ENCODE measurements around the gene DNAI1. TPM values are rescaled to one million over a fixed set of nuclear protein-coding genes. Genes with fewer than 3 reads are reported as not detected.

The DNAI1 gene
- polyA plus RNA-seq, 1 donor (not counting 4 experiments of a cell fraction or from before 2014, with no cell fraction given): 0.08 TPM

DNA sequence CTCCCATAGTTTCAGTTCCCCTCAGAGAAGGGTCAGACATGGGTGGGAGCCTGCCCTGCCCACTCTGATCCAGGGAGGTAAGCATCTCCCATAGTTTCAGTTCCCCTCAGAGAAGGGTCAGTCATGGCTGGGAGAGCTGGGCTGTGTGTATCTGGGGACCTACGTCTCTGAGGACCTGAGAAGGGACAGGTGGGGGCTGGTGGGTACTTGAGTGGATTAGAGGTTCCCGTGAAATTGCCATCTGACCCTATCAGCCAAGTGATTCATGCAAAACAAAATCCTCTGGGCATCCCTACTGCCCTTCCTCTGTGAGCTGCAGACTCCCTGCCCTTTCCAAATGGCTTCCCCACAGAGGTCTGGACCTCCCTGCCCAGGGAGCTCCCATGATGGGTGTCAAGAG lies 60.3 kb downstream of the DNAI1 start:
- dilution Hi-C loops (cut with MboI; ENCODE audit: extremely low pct_ligation_motif_present, low sequenced_read_pairs): no loop called here
- Histone ChIP-seq H3K4me2 (ENCODE audit: control insufficient read depth, extremely low read depth, insufficient read depth, low read depth, low read length) (no peak overlapping the region), H3K79me2 (ENCODE audit: control insufficient read depth, insufficient read depth, low read length) (no peaks in the 10 kb centered on the region), H3K9ac (ENCODE audit: control insufficient read depth, extremely low read depth, insufficient read depth, low read length) (no peak overlapping the region), H3K27ac (ENCODE audit: control insufficient read depth, insufficient read depth, low read length) (no peak overlapping the region), H4K20me1 (ENCODE audit: control insufficient read depth, extremely low read depth, insufficient read depth, low read length) (no peaks in the 10 kb centered on the region), H3K9me3 (ENCODE audit: control insufficient read depth, low read depth, low read length) (no peaks in the 10 kb centered on the region), H3K9me1 (ENCODE audit: control insufficient read depth, extremely low read depth, insufficient read depth, low read length) (no peaks in the 10 kb centered on the region), H3K4me3 (ENCODE audit: control insufficient read depth in 2 of 3, extremely low read depth in 1 of 3, insufficient read depth in 2 of 3, low read depth in 1 of 3, low read length in 3 of 3) (no peak overlapping the region), H2AFZ (ENCODE audit: control insufficient read depth, low read length) (no peak overlapping the region), H3K36me3 (ENCODE audit: control insufficient read depth in 2 of 2, extremely low read depth in 1 of 2, insufficient read depth in 2 of 2, low read length in 2 of 2) (no peaks in the 10 kb centered on the region), H3K27me3 (ENCODE audit: control insufficient read depth, extremely low read depth, insufficient read depth, low read length) (peaks cover 20% of the 10 kb centered on the region), H3K4me1 (ENCODE audit: control insufficient read depth, extremely low read depth, insufficient read depth, low read length) (peaks cover 5% of the 10 kb centered on the region)
- DNase-seq (ENCODE audit: low read depth, low spot score) (no peak), FAIRE-seq (no peak)
- TF ChIP-seq EZH2 (IDR thresholded peaks at IDR 0.05; ENCODE audit: low read length): no peak
- TF ChIP-seq, protein P1, sequence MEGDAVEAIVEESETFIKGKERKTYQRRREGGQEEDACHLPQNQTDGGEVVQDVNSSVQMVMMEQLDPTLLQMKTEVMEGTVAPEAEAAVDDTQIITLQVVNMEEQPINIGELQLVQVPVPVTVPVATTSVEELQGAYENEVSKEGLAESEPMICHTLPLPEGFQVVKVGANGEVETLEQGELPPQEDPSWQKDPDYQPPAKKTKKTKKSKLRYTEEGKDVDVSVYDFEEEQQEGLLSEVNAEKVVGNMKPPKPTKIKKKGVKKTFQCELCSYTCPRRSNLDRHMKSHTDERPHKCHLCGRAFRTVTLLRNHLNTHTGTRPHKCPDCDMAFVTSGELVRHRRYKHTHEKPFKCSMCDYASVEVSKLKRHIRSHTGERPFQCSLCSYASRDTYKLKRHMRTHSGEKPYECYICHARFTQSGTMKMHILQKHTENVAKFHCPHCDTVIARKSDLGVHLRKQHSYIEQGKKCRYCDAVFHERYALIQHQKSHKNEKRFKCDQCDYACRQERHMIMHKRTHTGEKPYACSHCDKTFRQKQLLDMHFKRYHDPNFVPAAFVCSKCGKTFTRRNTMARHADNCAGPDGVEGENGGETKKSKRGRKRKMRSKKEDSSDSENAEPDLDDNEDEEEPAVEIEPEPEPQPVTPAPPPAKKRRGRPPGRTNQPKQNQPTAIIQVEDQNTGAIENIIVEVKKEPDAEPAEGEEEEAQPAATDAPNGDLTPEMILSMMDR (optimal IDR thresholded peaks at IDR 0.05 in 1 of 3, IDR thresholded peaks at IDR 0.05 in 1 of 3, conservative IDR thresholded peaks at IDR 0.05 in 1 of 3; ENCODE audit: extremely low read depth in 1 of 3, insufficient read depth in 2 of 3, low read length in 3 of 3): no peak

DNA sequence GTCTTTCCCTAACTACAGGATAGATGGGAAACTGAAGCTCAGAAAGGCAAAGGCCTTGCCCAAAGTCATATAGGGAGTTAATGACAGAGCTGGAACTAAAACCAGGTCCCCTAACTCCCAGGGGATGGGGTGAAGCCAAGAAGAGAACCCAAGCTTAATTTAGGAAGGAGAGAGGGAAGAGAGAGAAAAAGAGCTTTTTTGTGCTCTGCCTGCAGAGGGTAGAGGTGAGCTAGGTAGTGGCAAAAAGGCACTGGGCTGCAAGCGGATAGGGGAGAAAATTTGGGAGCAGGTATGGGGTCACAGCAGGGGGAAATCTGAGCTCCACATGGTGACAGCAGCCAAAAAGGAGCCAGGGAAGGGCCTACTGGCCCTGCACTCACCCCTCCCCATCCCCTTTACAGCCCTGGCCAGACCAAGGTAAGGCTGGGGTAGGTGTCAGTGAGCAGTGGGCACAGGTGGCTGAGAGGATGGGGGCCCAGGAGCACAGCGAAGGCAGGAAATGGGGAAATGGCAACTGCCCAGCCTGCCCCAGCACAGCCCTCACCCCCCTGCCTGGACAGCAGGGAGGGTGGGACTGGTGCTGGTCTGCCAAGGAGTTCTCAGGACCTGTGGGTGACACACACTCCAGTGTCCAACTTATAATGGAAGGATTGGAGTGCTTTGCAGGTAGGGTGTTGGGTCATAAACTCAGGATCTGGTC lies 60.9 kb downstream of the DNAI1 start:
- dilution Hi-C loops (cut with MboI; ENCODE audit: extremely low pct_ligation_motif_present, low sequenced_read_pairs): no loop called here
- no peaks in the 10 kb centered on the region for H3K9me1 ChIP-seq (ENCODE audit: control insufficient read depth, extremely low read depth, insufficient read depth, low read length)
- TF ChIP-seq, protein P1 (optimal IDR thresholded peaks at IDR 0.05 in 1 of 3, IDR thresholded peaks at IDR 0.05 in 1 of 3, conservative IDR thresholded peaks at IDR 0.05 in 1 of 3; ENCODE audit: extremely low read depth in 1 of 3, insufficient read depth in 2 of 3, low read length in 3 of 3): peak; percentile 21 to 44 (median 24)
- no peak for TF ChIP-seq EZH2 (IDR thresholded peaks at IDR 0.05; ENCODE audit: low read length)
- H3K9ac ChIP-seq (ENCODE audit: control insufficient read depth, extremely low read depth, insufficient read depth, low read length): no peak overlapping the region
- H3K36me3 ChIP-seq (ENCODE audit: control insufficient read depth in 2 of 2, extremely low read depth in 1 of 2, insufficient read depth in 2 of 2, low read length in 2 of 2): no peaks in the 10 kb centered on the region
- no peaks in the 10 kb centered on the region for H4K20me1 ChIP-seq (ENCODE audit: control insufficient read depth, extremely low read depth, insufficient read depth, low read length)
- no peak overlapping the region for H3K27ac ChIP-seq (ENCODE audit: control insufficient read depth, insufficient read depth, low read length)
- no peaks in the 10 kb centered on the region for H3K9me3 ChIP-seq (ENCODE audit: control insufficient read depth, low read depth, low read length)
- no peak for FAIRE-seq
- peaks cover 20% of the 10 kb centered on the region for H3K27me3 ChIP-seq (ENCODE audit: control insufficient read depth, extremely low read depth, insufficient read depth, low read length)
- no peak for DNase-seq (ENCODE audit: low read depth, low spot score)
- no peak overlapping the region for H3K4me2 ChIP-seq (ENCODE audit: control insufficient read depth, extremely low read depth, insufficient read depth, low read depth, low read length)
- H3K79me2 ChIP-seq (ENCODE audit: control insufficient read depth, insufficient read depth, low read length): no peaks in the 10 kb centered on the region
- H2AFZ ChIP-seq (ENCODE audit: control insufficient read depth, low read length): no peak overlapping the region
- H3K4me3 ChIP-seq (ENCODE audit: control insufficient read depth in 2 of 3, extremely low read depth in 1 of 3, insufficient read depth in 2 of 3, low read depth in 1 of 3, low read length in 3 of 3): no peak overlapping the region
- H3K4me1 ChIP-seq (ENCODE audit: control insufficient read depth, extremely low read depth, insufficient read depth, low read length): peaks cover 5% of the 10 kb centered on the region
